ENCODE data around the gene ZNF674. TPM values are rescaled to one million over a fixed set of nuclear protein-coding genes. Genes with fewer than 3 reads are reported as not detected.

Gene ZNF674
- polyA plus RNA-seq, 1 donor from 2014 or later, result 10.8 TPM

DNA sequence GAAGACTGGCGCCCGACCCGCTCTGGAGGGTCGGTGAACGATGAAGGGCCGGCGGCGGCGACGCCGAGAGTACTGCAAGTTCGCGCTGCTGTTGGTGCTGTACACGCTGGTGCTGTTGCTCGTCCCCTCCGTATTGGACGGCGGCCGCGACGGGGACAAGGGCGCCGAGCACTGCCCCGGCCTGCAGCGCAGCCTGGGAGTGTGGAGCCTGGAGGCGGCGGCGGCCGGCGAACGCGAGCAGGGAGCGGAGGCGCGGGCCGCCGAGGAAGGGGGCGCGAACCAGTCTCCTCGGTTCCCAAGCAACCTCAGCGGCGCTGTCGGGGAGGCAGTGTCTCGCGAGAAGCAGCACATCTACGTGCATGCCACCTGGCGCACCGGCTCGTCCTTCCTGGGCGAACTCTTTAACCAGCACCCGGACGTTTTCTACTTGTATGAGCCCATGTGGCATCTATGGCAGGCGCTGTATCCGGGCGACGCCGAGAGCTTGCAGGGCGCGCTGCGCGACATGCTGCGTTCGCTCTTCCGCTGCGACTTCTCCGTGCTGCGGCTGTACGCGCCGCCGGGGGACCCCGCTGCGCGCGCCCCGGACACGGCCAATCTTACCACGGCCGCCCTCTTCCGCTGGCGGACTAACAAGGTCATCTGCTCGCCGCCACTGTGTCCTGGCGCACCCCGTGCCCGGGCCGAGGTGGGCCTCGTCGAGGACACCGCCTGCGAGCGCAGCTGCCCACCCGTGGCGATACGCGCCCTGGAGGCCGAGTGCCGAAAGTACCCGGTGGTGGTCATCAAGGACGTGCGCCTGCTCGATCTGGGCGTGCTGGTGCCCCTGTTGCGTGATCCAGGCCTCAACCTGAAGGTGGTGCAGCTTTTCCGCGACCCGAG lies 28.9 kb upstream of the ZNF674 start:
- no peaks in the 10 kb centered on the region for H3K9me3 ChIP-seq (ENCODE audit: low read length)
- no peaks in the 10 kb centered on the region for H3K36me3 ChIP-seq (ENCODE audit: insufficient read depth, low read length)
- H3K9me2 ChIP-seq (ENCODE audit: insufficient read depth, low read length), result no peaks in the 10 kb centered on the region
- H3K4me2 ChIP-seq (ENCODE audit: low read length), result no peak overlapping the region
- TF ChIP-seq SMC3 (conservative IDR thresholded peaks at IDR 0.05; ENCODE audit: poor library complexity) (no peak), MXI1 (conservative IDR thresholded peaks at IDR 0.05; ENCODE audit: poor library complexity, severe bottlenecking) (peak; percentile 23)
- no peak overlapping the region for H3K27ac ChIP-seq (ENCODE audit: low read length)
- no peak overlapping the region for H2AFZ ChIP-seq (ENCODE audit: low read depth, low read length)
- H3K79me2 ChIP-seq (replicated peaks; ENCODE audit: insufficient read depth, low read length), result no peaks in the 10 kb centered on the region
- H3F3A ChIP-seq (ENCODE audit: insufficient read depth, low read length, poor library complexity, severe bottlenecking), result no peaks in the 10 kb centered on the region
- peak overlapping the region; percentile 75 for H3K4me3 ChIP-seq (ENCODE audit: low read length)
- peak overlapping the region; percentile 58 for H3K9ac ChIP-seq (ENCODE audit: low read length)
- H4K20me1 ChIP-seq (ENCODE audit: insufficient read depth), result no peaks in the 10 kb centered on the region
- peaks cover 17% of the 10 kb centered on the region for H3K27me3 ChIP-seq (ENCODE audit: insufficient read depth, low read depth, low read length)

- Histone ChIP-seq H3K27me3 (ENCODE audit: insufficient read depth, low read depth, low read length) (peaks cover 17% of the 10 kb centered on the region), H3K36me3 (ENCODE audit: insufficient read depth, low read length) (no peaks in the 10 kb centered on the region), H3K4me2 (ENCODE audit: low read length) (no peak within 1 kb of the TSS), H3K9me3 (ENCODE audit: low read length) (no peaks in the 10 kb centered on the region), H3K9me2 (ENCODE audit: insufficient read depth, low read length) (no peaks in the 10 kb centered on the region), H4K20me1 (ENCODE audit: insufficient read depth) (no peaks in the 10 kb centered on the region), H3K27ac (ENCODE audit: low read length) (no peak within 1 kb of the TSS), H3K79me2 (replicated peaks; ENCODE audit: insufficient read depth, low read length) (no peaks in the 10 kb centered on the region), H3F3A (ENCODE audit: insufficient read depth, low read length, poor library complexity, severe bottlenecking) (no peaks in the 10 kb centered on the region), H3K9ac (ENCODE audit: low read length) (peak within 1 kb of the TSS; percentile 58), H2AFZ (ENCODE audit: low read depth, low read length) (no peak within 1 kb of the TSS), H3K4me3 (ENCODE audit: low read length) (peak within 1 kb of the TSS; percentile 75)
- TF ChIP-seq RAD21 (conservative IDR thresholded peaks at IDR 0.05), result no peak
- TF ChIP-seq, protein P1, sequence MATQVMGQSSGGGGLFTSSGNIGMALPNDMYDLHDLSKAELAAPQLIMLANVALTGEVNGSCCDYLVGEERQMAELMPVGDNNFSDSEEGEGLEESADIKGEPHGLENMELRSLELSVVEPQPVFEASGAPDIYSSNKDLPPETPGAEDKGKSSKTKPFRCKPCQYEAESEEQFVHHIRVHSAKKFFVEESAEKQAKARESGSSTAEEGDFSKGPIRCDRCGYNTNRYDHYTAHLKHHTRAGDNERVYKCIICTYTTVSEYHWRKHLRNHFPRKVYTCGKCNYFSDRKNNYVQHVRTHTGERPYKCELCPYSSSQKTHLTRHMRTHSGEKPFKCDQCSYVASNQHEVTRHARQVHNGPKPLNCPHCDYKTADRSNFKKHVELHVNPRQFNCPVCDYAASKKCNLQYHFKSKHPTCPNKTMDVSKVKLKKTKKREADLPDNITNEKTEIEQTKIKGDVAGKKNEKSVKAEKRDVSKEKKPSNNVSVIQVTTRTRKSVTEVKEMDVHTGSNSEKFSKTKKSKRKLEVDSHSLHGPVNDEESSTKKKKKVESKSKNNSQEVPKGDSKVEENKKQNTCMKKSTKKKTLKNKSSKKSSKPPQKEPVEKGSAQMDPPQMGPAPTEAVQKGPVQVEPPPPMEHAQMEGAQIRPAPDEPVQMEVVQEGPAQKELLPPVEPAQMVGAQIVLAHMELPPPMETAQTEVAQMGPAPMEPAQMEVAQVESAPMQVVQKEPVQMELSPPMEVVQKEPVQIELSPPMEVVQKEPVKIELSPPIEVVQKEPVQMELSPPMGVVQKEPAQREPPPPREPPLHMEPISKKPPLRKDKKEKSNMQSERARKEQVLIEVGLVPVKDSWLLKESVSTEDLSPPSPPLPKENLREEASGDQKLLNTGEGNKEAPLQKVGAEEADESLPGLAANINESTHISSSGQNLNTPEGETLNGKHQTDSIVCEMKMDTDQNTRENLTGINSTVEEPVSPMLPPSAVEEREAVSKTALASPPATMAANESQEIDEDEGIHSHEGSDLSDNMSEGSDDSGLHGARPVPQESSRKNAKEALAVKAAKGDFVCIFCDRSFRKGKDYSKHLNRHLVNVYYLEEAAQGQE (IDR thresholded peaks at IDR 0.05; ENCODE audit: borderline replicate concordance), result no peak
- TF ChIP-seq, protein P2, sequence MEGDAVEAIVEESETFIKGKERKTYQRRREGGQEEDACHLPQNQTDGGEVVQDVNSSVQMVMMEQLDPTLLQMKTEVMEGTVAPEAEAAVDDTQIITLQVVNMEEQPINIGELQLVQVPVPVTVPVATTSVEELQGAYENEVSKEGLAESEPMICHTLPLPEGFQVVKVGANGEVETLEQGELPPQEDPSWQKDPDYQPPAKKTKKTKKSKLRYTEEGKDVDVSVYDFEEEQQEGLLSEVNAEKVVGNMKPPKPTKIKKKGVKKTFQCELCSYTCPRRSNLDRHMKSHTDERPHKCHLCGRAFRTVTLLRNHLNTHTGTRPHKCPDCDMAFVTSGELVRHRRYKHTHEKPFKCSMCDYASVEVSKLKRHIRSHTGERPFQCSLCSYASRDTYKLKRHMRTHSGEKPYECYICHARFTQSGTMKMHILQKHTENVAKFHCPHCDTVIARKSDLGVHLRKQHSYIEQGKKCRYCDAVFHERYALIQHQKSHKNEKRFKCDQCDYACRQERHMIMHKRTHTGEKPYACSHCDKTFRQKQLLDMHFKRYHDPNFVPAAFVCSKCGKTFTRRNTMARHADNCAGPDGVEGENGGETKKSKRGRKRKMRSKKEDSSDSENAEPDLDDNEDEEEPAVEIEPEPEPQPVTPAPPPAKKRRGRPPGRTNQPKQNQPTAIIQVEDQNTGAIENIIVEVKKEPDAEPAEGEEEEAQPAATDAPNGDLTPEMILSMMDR (IDR thresholded peaks at IDR 0.05; ENCODE audit: poor library complexity, severe bottlenecking), result peak; percentile 35
Measured at GRCh38 chrX:46573331-46573891, 28.2 kb upstream of the ZNF674 start, which contains the start of gene CHST7. TSS of gene CHST7 (plus strand) at chrX:46573765. CDS start at chrX:46573932, 167 bp downstream.

- no peak overlapping the region for H3K4me2 ChIP-seq (ENCODE audit: low read length)
- H3K27me3 ChIP-seq (ENCODE audit: insufficient read depth, low read depth, low read length), result peaks cover 17% of the 10 kb centered on the region
- H2AFZ ChIP-seq (ENCODE audit: low read depth, low read length), result no peak overlapping the region
- H3K9ac ChIP-seq (ENCODE audit: low read length), result no peak overlapping the region
- no peak overlapping the region for H3K27ac ChIP-seq (ENCODE audit: low read length)
- H3K9me3 ChIP-seq (ENCODE audit: low read length), result no peaks in the 10 kb centered on the region
- H3K9me2 ChIP-seq (ENCODE audit: insufficient read depth, low read length), result no peaks in the 10 kb centered on the region
- no peaks in the 10 kb centered on the region for H3K36me3 ChIP-seq (ENCODE audit: insufficient read depth, low read length)
- no peaks in the 10 kb centered on the region for H3F3A ChIP-seq (ENCODE audit: insufficient read depth, low read length, poor library complexity, severe bottlenecking)
- H4K20me1 ChIP-seq (ENCODE audit: insufficient read depth), result no peaks in the 10 kb centered on the region
- no peak overlapping the region for H3K4me3 ChIP-seq (ENCODE audit: low read length)
- no peaks in the 10 kb centered on the region for H3K79me2 ChIP-seq (replicated peaks; ENCODE audit: insufficient read depth, low read length)
- TF ChIP-seq, protein P1 (IDR thresholded peaks at IDR 0.05; ENCODE audit: borderline replicate concordance), result no peak
- TF ChIP-seq TAF1 (IDR thresholded peaks at IDR 0.05; ENCODE audit: low read depth), result no peak
- TF ChIP-seq RAD21 (conservative IDR thresholded peaks at IDR 0.05), result no peak
- TF ChIP-seq, protein P2 (IDR thresholded peaks at IDR 0.05; ENCODE audit: poor library complexity, severe bottlenecking), result no peak
- no peak for TF ChIP-seq SMC3 (conservative IDR thresholded peaks at IDR 0.05; ENCODE audit: poor library complexity)
- no peak for TF ChIP-seq EZH2 (IDR thresholded peaks at IDR 0.05; ENCODE audit: borderline replicate concordance, insufficient read depth, low read length, poor library complexity, severe bottlenecking)
Measured at GRCh38 chrX:46572340-46572936, 27.2 kb upstream of the ZNF674 start.

Data from neural cell (in vitro differentiated cells).